Mucosa of descending colon (tissue), 3 donors: ENCODE data around the gene SORCS1. TPM values are rescaled to one million over a fixed set of nuclear protein-coding genes. Genes with fewer than 3 reads are reported as not detected.

Experiments
- ATAC-seq: fragments of 200-7000 bp; cut with Tn5 transposase; one replicate; pipeline ENCODE4 v1.9.1; 2020; ENCODE audit warnings: mild to moderate bottlenecking, moderate library complexity
- DNase-seq, 3 donors: peaks; one replicate each; pipeline ENCODE4 v3.0.0-alpha.2; 2020
- H3K36me3 ChIP-seq: fragments of 200-600 bp; one replicate; pipeline ENCODE4 v1.8.0; 2021; ENCODE audit warnings: low read depth, mild to moderate bottlenecking
- H3K4me1 ChIP-seq: fragments of 200-600 bp; one replicate; pipeline ENCODE4 v1.8.0; 2021; ENCODE audit warnings: low read depth, mild to moderate bottlenecking
- H3K4me3 ChIP-seq: fragments of 200-600 bp; one replicate; pipeline ENCODE4 v1.8.0; 2021; ENCODE audit warnings: mild to moderate bottlenecking
- H3K9me3 ChIP-seq: fragments of 200-600 bp; one replicate; pipeline ENCODE4 v1.8.0; 2021; ENCODE audit warnings: mild to moderate bottlenecking
- CTCF ChIP-seq: fragments of 200-600 bp; IDR thresholded peaks from one replicate; pipeline ENCODE4 v1.8.0; 2022; ENCODE audit warnings: antibody characterized with exemption, mild to moderate bottlenecking
- intact Hi-C, 2 donors: fragments of 100-400 bp; cut with DNase I in 1 of 2; cut with micrococcal nuclease in 1 of 2; formaldehyde crosslinking; loops; one replicate each; pipeline versions ENCODE4 v1.11.0 to v1.11.1; 2022; cut with DNase I, micrococcal nuclease
- total RNA-seq, 3 donors: library from RNA; stranded (reverse); fragmentation: NEBNext Ultra II Directional in 2 of 3; extraction: Animal tissue kit (Norgen Biotek cat#: 25700) in 2 of 3; gene quantifications; one replicate each; pipeline versions ENCODE4 v1.2.1 to v1.2.4, GENCODE V29; 2021 to 2023
- donor health status: DM: no; HTN: no; CAD: no; lungs with moderate emphysema.
- donor health status: DM: no; HTN: no; CAD: no.
- donor health status: DM: no; HTN: yes; CAD: no.

Gene SORCS1
- total RNA-seq, 3 donors from 2014 or later, result 0.80 to 13.2 (median 0.93) TPM

GRCh38 chr10:107168738-107169137 lies 4.2 kb upstream of the SORCS1 start:
- intact Hi-C loops, result no loop called here

GRCh38 chr10:107166403-107166802 lies 1.9 kb upstream of the SORCS1 start:
- Histone ChIP-seq H3K4me3 (no peak overlapping the region), H3K9me3 (no peaks in the 10 kb centered on the region), H3K36me3 (no peaks in the 10 kb centered on the region), H3K4me1 (no peaks in the 10 kb centered on the region)
- intact Hi-C loops, result no loop called here
- DNase-seq, result no peak
- TF ChIP-seq CTCF, result no peak
- ATAC-seq, result no peak

More at GRCh38 chr10:107168738-107169137, 4.2 kb upstream of the SORCS1 start:
- DNase-seq, result no peak
- no peak for ATAC-seq
- TF ChIP-seq CTCF, result no peak
- H3K9me3 ChIP-seq, result no peaks in the 10 kb centered on the region
- no peak overlapping the region for H3K4me3 ChIP-seq
- H3K4me1 ChIP-seq, result no peaks in the 10 kb centered on the region
- no peaks in the 10 kb centered on the region for H3K36me3 ChIP-seq

- H3K36me3 ChIP-seq, result no peaks in the 10 kb centered on the region
- intact Hi-C loops, result no loop called here
- DNase-seq (no peak), ATAC-seq (no peak)
- no peak for TF ChIP-seq CTCF
- H3K4me1 ChIP-seq, result no peaks in the 10 kb centered on the region
- no peaks in the 10 kb centered on the region for H3K9me3 ChIP-seq
- no peak overlapping the region for H3K4me3 ChIP-seq
These were observed 486 bp upstream of the SORCS1 start for GRCh38 chr10:107164992-107165391.

GRCh38 chr10:107163076-107163855 lies 1.2 kb downstream of the SORCS1 start:
- no peak for ATAC-seq

GRCh38 chr10:107160866-107161265 lies 3.6 kb downstream of the SORCS1 start:
- intact Hi-C loops, result no loop called here
- no peaks in the 10 kb centered on the region for H3K4me1 ChIP-seq
- no peak for TF ChIP-seq CTCF
- DNase-seq (no peak), ATAC-seq (no peak)
- no peak overlapping the region for H3K4me3 ChIP-seq
- no peaks in the 10 kb centered on the region for H3K36me3 ChIP-seq
- H3K9me3 ChIP-seq, result no peaks in the 10 kb centered on the region

More at GRCh38 chr10:107163076-107163855, 1.2 kb downstream of the SORCS1 start:
- H3K4me3 ChIP-seq, result no peak overlapping the region
- no peak for TF ChIP-seq CTCF
- no peaks in the 10 kb centered on the region for H3K36me3 ChIP-seq
- no peaks in the 10 kb centered on the region for H3K9me3 ChIP-seq
- intact Hi-C loops, result no loop called here
- H3K4me1 ChIP-seq, result no peaks in the 10 kb centered on the region
- no peak for DNase-seq
